ENCODE results near the gene NUP93. TPM values are rescaled to one million over a fixed set of nuclear protein-coding genes. Genes with fewer than 3 reads are reported as not detected.

The NUP93 gene
- total and polyA plus RNA-seq, 2 of the 8 experiments (the other 6 are each of a cell fraction or from before 2014, with no cell fraction given): 147 to 201 TPM

GRCh38 chr16:56758432-56758831 is 28.5 kb downstream of the NUP93 start (continued):
- TF ChIP-seq BCL11A (IDR thresholded peaks at IDR 0.05; ENCODE audit: low read depth in 2 of 2, low read length in 2 of 2): no peak
- no peak for TF ChIP-seq SIX5 (IDR thresholded peaks at IDR 0.05; ENCODE audit: low read depth, low read length)
- TF ChIP-seq CHD1 (IDR thresholded peaks at IDR 0.05; ENCODE audit: low read depth, low read length): no peak
- TF ChIP-seq SRF (IDR thresholded peaks at IDR 0.05; ENCODE audit: low read depth, low read length): no peak
- no peak for TF ChIP-seq CTBP2 (IDR thresholded peaks at IDR 0.05; ENCODE audit: borderline replicate concordance, insufficient read depth, insufficient read length, low read length)
- no peak for TF ChIP-seq RBBP5 (IDR thresholded peaks at IDR 0.05; ENCODE audit: borderline replicate concordance, low read depth, low read length)

All from H1 (cell line).